GM19025 (cell line): ENCODE data around the gene THSD4.

Source experiments
- ATAC-seq: cut with Tn5 transposase; IDR thresholded peaks from one replicate; pipeline ENCODE4 v1.9.1; 2021; ENCODE audit warnings: mild to moderate bottlenecking, low read depth, moderate library complexity; ENCODE audit not compliant: unreplicated experiment

Gene THSD4

GRCh38 chr15:71586463-71586862 is 471.2 kb downstream of the THSD4 start:
- no peak for ATAC-seq

- no peak for ATAC-seq
Observed at GRCh38 chr15:71588746-71589145, 473.5 kb downstream of the THSD4 start.

DNA sequence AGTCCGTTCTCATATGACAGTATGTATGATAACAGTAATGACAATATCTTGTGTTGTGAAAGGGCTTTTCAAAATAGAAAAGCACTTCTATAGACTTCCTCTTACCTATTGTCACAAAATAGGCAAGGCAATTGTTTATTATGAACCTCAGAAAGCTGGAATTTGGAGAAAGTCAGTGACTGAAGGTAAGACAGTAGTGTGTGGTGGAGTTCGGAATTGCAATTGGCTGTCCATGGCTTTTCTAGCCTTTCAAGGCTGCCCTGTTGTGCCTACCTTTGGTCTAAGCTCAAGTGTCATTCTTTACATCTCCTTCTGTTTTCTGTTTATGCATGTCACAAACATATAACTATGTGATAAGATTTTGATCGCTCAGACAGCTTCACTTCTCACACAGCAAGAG is 475.8 kb downstream of the THSD4 start:
- ATAC-seq, result no peak

DNA sequence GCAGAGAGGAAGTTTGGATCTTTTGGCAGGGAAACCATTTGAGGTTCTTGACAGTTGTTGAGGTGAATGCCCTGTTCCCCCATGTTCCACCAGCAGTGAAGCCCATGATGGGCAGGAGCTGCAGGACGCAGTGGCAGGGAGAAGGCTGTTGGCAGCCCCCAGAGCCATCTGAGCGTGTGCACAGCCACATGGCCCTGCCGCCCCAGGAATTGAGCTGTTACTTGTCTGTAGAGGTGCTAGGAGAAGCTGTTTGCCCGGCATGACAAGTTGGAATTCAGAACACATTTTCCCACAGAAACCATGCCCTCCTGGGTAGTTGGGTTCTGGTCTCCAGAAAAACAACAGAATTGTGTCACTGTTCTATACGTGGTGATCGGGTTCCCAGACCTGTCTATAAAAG is 476.9 kb downstream of the THSD4 start:
- no peak for ATAC-seq

DNA sequence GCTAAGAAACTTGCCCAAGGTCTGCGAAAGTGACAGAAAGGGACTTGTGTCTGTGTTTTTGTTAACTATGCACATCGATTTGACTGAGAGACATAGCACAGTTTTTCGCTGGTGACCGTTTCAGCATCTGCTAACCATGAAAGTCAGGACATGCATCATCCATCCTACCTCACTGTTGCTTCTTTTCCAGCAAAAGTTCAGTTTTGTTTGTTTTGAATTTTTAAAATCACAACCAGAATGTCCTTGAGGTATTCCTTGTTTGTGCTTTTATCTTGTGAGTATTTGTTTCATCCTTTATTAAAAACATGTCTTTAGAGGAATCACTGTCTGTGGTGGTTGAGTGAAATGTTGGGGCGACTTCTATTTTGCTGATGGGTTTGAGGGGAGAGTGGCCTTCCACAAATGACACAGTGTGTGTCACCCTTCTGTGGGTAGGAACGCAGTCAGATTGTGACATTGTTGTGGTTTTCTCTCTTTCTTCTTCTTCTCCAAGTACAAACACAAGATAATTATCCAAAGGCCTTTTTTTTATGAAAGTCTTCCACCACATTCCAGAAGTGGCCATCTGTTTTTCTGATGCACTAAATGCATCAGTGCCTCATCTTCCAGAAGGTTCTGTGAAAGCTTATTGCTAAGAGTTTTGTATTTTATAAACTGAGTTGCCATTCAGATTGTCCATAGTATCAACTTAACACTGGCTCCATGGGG is 480.7 kb downstream of the THSD4 start:
- ATAC-seq, result no peak

- ATAC-seq, result no peak
Observed at GRCh38 chr15:71596672-71597071, 481.4 kb downstream of the THSD4 start.

DNA sequence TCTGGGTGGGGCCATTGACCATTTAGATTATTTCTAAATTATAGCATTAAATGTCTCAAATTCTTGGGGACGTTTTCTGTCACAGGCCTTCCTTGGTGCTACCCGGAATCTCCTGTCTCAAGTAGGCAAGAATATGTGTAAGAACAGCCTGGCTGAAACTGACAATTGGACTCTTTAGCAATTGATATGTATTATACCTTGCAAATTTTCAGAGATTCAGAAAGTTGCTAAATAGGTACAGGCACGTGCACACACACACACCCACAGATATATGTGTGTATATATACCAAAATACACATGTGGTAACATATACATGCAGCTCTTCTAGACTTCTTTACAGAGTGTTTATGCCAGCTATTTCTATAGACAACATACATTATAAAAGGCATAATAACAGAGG is 481.9 kb downstream of the THSD4 start:
- ATAC-seq, result no peak

DNA sequence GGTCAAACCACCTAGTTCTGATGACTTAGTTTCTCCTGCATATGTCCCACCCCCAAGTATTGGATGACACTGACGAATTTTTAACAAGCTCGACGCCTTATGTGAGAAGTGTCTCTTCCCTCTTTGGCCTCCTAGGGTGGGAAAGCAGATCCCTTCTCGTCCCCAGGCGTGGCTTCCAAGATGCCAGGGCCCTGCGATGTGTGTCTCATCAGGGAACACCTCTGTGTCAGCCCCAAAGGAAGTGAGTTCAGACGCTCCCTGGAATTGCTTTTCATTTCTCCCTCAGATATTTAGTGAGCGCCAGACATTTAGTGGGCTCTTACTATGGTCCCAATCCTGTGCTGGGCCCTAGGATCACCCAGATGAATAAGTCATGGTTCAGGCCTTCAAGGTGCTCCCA is 482.4 kb downstream of the THSD4 start:
- no peak for ATAC-seq

- ATAC-seq, result no peak
Observed at GRCh38 chr15:71598741-71599140, 483.5 kb downstream of the THSD4 start.

- ATAC-seq, result no peak
Observed at GRCh38 chr15:71599418-71600151, 484.3 kb downstream of the THSD4 start.

DNA sequence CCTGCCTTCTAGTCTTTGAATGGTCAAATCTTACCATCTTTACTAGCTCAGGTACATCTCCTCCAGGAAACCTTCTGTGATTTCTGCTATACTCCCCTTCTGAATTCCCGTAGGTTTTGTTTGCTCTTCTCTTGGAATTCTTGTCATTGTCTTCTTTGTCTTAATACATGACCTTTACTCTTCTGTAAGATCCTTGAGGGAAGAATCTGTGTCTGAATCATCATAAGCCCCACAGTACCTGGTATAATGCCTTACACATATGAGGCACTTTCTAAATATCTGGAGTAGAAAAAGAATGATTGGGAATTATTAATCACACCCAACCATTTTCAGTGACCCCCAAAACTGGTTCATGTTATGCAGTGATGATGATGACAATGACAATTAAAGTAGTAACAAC is 485.0 kb downstream of the THSD4 start:
- ATAC-seq, result no peak

DNA sequence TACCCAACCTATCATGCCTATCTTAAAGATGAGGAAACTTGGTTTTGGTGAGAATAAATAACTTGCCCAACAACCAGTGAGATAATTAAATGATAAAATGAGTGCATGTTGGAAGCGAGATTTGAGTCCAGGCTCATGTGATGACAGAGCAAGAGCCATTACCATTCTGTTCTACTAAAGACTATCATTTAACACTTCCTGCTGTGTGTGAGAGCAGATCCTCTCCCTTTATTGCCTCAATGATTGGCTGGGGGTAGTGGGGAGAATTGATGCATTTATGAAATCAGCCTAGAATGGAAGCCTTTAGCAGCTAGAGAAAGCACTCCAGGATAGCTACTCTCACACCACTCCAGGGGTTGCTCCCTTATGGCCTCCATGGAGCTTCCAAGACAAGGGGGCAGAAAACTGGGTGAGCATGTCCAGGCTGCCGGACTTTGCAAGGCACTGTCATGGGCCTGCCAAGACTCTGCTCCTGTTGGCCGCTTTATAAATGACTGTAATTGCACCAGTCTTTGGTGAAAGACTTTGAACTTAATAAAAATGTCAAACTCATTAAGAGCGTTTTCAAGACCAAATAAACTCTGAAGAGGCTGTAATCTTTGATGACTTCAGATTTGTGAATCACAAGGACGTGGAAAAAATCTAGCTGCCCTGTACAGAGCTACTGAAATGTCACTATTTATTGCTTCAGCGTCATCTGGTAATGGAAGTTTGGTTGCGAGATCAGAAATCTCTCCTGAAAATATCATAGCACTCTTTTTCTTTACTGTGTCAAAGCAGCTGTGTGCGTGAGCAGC is 486.0 kb downstream of the THSD4 start:
- no peak for ATAC-seq

- no peak for ATAC-seq
Observed at GRCh38 chr15:71603379-71603778, 488.1 kb downstream of the THSD4 start.

- ATAC-seq, result no peak
Observed at GRCh38 chr15:71607383-71607782, 492.1 kb downstream of the THSD4 start.

- no peak for ATAC-seq
Observed at GRCh38 chr15:71610728-71611552, 495.7 kb downstream of the THSD4 start.

- ATAC-seq, result no peak
Observed at GRCh38 chr15:71611553-71612396, 496.5 kb downstream of the THSD4 start.

DNA sequence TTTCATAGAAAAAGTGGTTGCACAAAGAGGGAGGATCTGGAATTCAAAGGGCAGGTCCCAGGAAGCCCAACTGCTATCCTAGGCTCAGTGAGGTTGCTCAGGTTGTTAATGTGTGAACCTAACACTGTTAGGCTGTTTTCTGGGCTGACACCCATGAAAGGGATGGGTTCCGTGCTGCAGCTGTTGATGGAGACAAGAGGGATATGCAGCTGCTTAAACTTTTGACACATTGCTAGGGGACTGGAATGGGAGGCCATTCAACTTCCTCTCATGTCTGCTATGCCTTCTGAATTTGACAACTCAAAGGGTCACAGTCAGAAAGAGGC is 497.1 kb downstream of the THSD4 start:
- no peak for ATAC-seq

DNA sequence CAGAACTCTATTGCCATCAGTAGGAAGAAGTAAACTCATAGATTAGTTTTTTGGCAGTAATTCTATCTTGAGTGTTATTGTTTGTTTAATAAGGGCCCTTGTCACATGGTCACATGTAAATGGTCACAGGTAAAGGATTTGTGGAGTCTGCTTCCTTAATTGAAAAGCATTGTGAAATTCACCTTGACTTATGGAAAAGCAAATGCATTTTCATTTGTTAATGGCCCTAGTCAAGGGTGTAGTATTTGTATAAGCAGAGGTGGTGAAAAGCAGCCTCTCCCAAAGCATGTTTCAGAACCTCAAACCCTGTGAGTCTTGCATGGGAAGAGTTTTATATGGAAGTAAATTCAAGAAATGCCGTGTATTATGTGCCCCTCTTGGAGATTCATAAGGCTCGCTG is 497.6 kb downstream of the THSD4 start:
- ATAC-seq, result no peak

DNA sequence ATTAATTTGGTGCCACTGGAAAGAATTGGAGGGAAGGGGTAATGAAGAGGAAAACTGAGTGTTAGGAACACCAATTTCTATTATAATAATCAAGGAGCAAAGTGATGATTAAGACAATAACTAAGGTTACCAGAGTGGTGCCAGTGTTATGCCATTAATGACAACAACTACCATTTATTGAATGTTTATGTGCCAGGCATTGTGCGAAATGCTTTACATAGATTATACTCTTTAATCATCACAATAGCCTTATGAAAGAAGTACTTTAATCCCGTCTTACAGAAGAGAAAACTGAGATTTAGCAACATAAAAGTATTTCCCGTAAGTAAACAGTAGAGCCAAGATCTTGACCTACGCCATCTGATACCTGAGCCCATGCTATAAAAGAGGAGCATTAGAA is 507.8 kb downstream of the THSD4 start:
- ATAC-seq, result no peak

GRCh38 chr15:71626596-71627088 is 511.4 kb downstream of the THSD4 start:
- no peak for ATAC-seq
